Neural progenitor cell (in vitro differentiated cells): ENCODE results near the gene IPPK. TPM values are rescaled to one million over a fixed set of nuclear protein-coding genes. Genes with fewer than 3 reads are reported as not detected.

Source experiments
- DNase-seq: peaks from one replicate; pipeline ENCODE4 v3.0.0-alpha.2; 2016; ENCODE audit warnings: low spot score
- H2AFZ ChIP-seq: fragments of 200-600 bp; sonication (generic); replicated peaks from 2 replicates; pipeline ENCODE4 v1.6.1; 2016; ENCODE audit warnings: antibody characterized with exemption
- H3F3A ChIP-seq: fragments of 200-600 bp; sonication (generic); 2 replicates; pipeline ENCODE4 v1.6.1; 2016; ENCODE audit warnings: antibody characterized with exemption, low read depth
- H3K27ac ChIP-seq: fragments of 200-600 bp; sonication (generic); 2 replicates; pipeline ENCODE4 v1.5.1; 2016; ENCODE audit warnings: mild to moderate bottlenecking
- H3K27me3 ChIP-seq: fragments of 200-600 bp; sonication (generic); 2 replicates; pipeline ENCODE4 v1.6.1; 2016; ENCODE audit warnings: mild to moderate bottlenecking, moderate library complexity
- H3K36me3 ChIP-seq: fragments of 200-600 bp; sonication (generic); 2 replicates; pipeline ENCODE4 v1.5.1; 2016
- H3K4me1 ChIP-seq: fragments of 200-600 bp; sonication (generic); 2 replicates; pipeline ENCODE4 v1.6.1; 2016; ENCODE audit warnings: mixed run types
- H3K4me2 ChIP-seq: fragments of 200-600 bp; sonication (generic); 2 replicates; pipeline ENCODE4 v1.6.1; 2016
- H3K4me3 ChIP-seq: fragments of 200-600 bp; sonication (generic); 2 replicates; pipeline ENCODE4 v1.5.1; 2016
- H3K79me2 ChIP-seq: fragments of 200-600 bp; sonication (generic); 2 replicates; pipeline ENCODE4 v1.6.1; 2016; ENCODE audit warnings: low read depth
- H3K9ac ChIP-seq: fragments of 200-600 bp; sonication (generic); 2 replicates; pipeline ENCODE4 v1.6.1; 2016
- H3K9me3 ChIP-seq: fragments of 200-600 bp; sonication (generic); 2 replicates; pipeline ENCODE4 v1.5.1; 2016; ENCODE audit warnings: low read depth
- H4K20me1 ChIP-seq: fragments of 200-600 bp; sonication (generic); 2 replicates; pipeline ENCODE4 v1.6.1; 2016; ENCODE audit warnings: low read depth
- H3K27ac Mint-ChIP-seq: 3 replicates; pipeline ENCODE4 v1.8.0; 2021; ENCODE audit warnings: mixed read lengths
- H3K27me3 Mint-ChIP-seq: 2 replicates; pipeline ENCODE4 v1.8.0; 2022; ENCODE audit warnings: low read depth, mild to moderate bottlenecking, inconsistent platforms, moderate library complexity, mixed read lengths; ENCODE audit not compliant: insufficient read depth
- H3K36me3 Mint-ChIP-seq: 3 replicates; pipeline ENCODE4 v1.8.0; 2021; ENCODE audit warnings: mixed read lengths
- H3K4me1 Mint-ChIP-seq: 3 replicates; pipeline ENCODE4 v1.8.0; 2021; ENCODE audit warnings: mixed read lengths
- H3K4me3 Mint-ChIP-seq: 3 replicates; pipeline ENCODE4 v1.8.0; 2021; ENCODE audit warnings: mild to moderate bottlenecking, moderate library complexity, mixed read lengths
- H3K9me3 Mint-ChIP-seq: 3 replicates; pipeline ENCODE4 v1.8.0; 2020; ENCODE audit warnings: mixed read lengths
- CTCF ChIP-seq: fragments of 200-600 bp; sonication (generic); IDR thresholded peaks from 2 replicates; pipeline ENCODE4 v1.5.1; 2017; ENCODE audit warnings: antibody characterized with exemption, mild to moderate bottlenecking
- EZH2 ChIP-seq: fragments of 200-600 bp; sonication (generic); IDR thresholded peaks from 2 replicates; pipeline ENCODE4 v1.6.1; 2017; ENCODE audit warnings: antibody characterized with exemption, mild to moderate bottlenecking, moderate library complexity
- EZH2phosphoT487 ChIP-seq: fragments of 200-600 bp; sonication (generic); IDR thresholded peaks from 2 replicates; pipeline ENCODE4 v1.6.1; 2017; ENCODE audit warnings: antibody characterized with exemption
- total RNA-seq: library from RNA; depleted of rRNA; stranded (reverse); fragments of >200 nt; gene quantifications from 2 replicates; pipeline ENCODE4 v1.2.3, GENCODE V29; 2015; ENCODE audit warnings: low replicate concordance

The IPPK gene
- total RNA-seq, 1 donor from 2014 or later = 16.8 TPM

DNA sequence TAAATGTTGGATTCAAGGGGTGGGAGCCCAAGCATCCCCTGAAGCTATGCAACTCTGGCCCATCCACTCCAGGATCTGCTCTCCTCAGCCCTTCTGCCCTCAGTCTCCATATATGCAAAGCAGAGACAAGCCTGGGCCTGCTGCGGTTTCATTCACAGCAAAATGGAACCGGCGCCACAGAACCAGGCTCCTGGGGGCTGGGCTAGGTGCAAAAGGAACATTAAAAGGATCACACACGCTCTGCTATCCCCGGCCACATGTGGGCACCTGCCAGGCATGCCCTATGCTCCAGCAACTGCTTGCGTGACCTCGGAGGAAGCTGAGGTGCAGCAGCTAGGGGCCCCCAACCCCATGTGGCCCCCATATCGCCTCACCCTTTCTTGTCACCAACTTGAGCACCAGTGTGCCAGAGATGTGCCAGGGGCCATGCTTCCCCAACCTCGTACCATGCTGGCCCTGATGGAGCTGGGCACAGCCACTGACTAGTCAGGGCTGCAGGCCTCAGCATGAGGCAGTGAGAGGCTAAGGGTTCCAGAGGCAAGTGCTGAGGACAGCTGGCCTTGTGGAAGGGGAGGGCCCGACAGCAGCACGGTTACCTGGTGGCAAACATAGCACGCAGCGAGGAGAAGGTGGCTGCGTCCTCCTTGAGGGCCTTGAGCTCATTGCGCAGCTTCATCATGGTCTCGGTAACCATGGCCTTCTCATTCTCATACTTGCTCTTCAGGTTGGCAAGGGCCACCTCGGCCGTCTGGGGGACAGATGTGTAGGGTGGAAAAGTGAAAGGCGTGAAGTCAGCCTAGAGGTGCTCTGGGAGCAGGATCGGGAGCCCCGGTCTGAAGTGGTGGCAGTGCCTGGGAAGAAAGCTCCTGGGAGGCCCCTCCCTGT is 47.5 kb upstream of the IPPK start:
- Mint-ChIP-seq H3K36me3 (peaks cover 21% of the 10 kb centered on the region), H3K4me3 (no peak overlapping the region), H3K27ac (no peak overlapping the region), H3K27me3 (no peaks in the 10 kb centered on the region), H3K9me3 (no peaks in the 10 kb centered on the region), H3K4me1 (no peaks in the 10 kb centered on the region)
- no peak overlapping the region for H3K4me2 ChIP-seq
- H3K27me3 ChIP-seq = no peaks in the 10 kb centered on the region
- no peak overlapping the region for H3K4me3 ChIP-seq
- no peak overlapping the region for H2AFZ ChIP-seq
- no peaks in the 10 kb centered on the region for H3K4me1 ChIP-seq
- peaks cover 9% of the 10 kb centered on the region for H4K20me1 ChIP-seq
- no peaks in the 10 kb centered on the region for H3K36me3 ChIP-seq
- no peak for TF ChIP-seq EZH2phosphoT487
- TF ChIP-seq CTCF = no peak
- TF ChIP-seq EZH2 = no peak
- no peaks in the 10 kb centered on the region for H3F3A ChIP-seq
- no peaks in the 10 kb centered on the region for H3K9me3 ChIP-seq
- no peak for DNase-seq
- H3K9ac ChIP-seq = no peak overlapping the region
- H3K79me2 ChIP-seq = no peaks in the 10 kb centered on the region
- H3K27ac ChIP-seq = no peak overlapping the region

GRCh38 chr9:92716557-92716956 is 46.6 kb upstream of the IPPK start:
- H3K27me3 ChIP-seq = no peaks in the 10 kb centered on the region
- no peaks in the 10 kb centered on the region for H3K79me2 ChIP-seq
- Mint-ChIP-seq H3K9me3 (no peaks in the 10 kb centered on the region), H3K27ac (no peak overlapping the region), H3K4me3 (no peak overlapping the region), H3K4me1 (no peaks in the 10 kb centered on the region), H3K36me3 (peaks cover 22% of the 10 kb centered on the region), H3K27me3 (no peaks in the 10 kb centered on the region)
- H3K9me3 ChIP-seq = no peaks in the 10 kb centered on the region
- H3K4me1 ChIP-seq = no peaks in the 10 kb centered on the region
- TF ChIP-seq EZH2 = no peak
- TF ChIP-seq CTCF = peak; percentile 90
- DNase-seq = peak; percentile 70
- no peak overlapping the region for H3K9ac ChIP-seq
- no peaks in the 10 kb centered on the region for H3K36me3 ChIP-seq
- no peak overlapping the region for H3K27ac ChIP-seq
- peaks cover 9% of the 10 kb centered on the region for H4K20me1 ChIP-seq
- H3F3A ChIP-seq = no peaks in the 10 kb centered on the region
- no peak overlapping the region for H3K4me2 ChIP-seq
- no peak overlapping the region for H3K4me3 ChIP-seq
- no peak overlapping the region for H2AFZ ChIP-seq

DNA sequence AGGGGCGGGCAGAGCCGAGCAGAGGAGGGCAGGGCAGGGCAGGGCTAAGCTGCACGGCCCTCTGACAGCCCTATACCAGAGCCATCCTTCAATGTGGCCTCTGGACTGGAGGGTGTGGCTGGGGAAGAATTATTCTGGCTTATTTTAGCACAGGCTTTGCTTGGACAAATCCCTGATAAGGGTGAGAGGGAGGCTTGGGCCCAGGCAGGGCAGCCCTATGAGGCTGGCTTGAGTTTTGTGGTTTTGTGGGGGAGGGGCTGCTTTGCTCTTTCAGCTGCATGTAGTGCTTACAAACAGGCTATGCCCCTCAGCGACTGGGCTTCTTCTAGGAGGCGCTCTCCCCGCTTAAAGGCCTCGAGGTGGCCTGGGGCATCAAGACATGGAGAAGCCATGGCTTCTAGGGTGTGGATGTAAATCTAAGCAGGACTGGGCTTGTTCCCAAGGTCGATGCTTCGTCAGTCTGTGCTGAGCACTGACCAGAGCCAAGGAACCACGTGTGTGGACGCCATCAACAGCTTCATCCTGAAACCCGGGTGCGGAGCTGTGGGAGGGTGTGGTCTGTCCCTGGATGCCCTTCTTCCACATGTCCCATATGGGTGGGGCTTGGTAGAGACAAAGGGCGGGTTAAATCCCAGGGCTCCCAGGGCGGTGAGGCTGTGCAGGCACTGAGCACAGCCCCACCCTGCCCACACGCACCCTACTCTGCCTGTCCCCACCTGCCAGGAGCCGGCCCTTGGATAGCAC is 45.7 kb upstream of the IPPK start:
- Histone ChIP-seq H3K9me3 (no peaks in the 10 kb centered on the region), H3K4me2 (no peak overlapping the region), H3K4me3 (no peak overlapping the region), H3K79me2 (no peaks in the 10 kb centered on the region), H3K4me1 (no peaks in the 10 kb centered on the region), H3K36me3 (no peaks in the 10 kb centered on the region), H3K27me3 (no peaks in the 10 kb centered on the region), H3F3A (no peaks in the 10 kb centered on the region), H3K27ac (no peak overlapping the region), H4K20me1 (peaks cover 9% of the 10 kb centered on the region), H2AFZ (no peak overlapping the region), H3K9ac (no peak overlapping the region)
- no peaks in the 10 kb centered on the region for H3K4me1 Mint-ChIP-seq
- TF ChIP-seq EZH2phosphoT487 (no peak), CTCF (no peak), EZH2 (no peak)
- no peak overlapping the region for H3K4me3 Mint-ChIP-seq
- H3K27me3 Mint-ChIP-seq = no peaks in the 10 kb centered on the region
- no peak for DNase-seq
- no peaks in the 10 kb centered on the region for H3K9me3 Mint-ChIP-seq
- H3K36me3 Mint-ChIP-seq = peaks cover 18% of the 10 kb centered on the region
- H3K27ac Mint-ChIP-seq = no peak overlapping the region
